Stimulated activated CD8-positive, alpha-beta memory T cell treated with anti-CD3 and anti-CD28 coated beads, Interleukin-7, amount 100 ng/mL, for 48 hours (primary cell): ENCODE results near the gene BCR.

ENCODE experiments used
- DNase-seq, 2 donors: peaks; one replicate each; pipeline ENCODE4 v3.0.0-alpha.2; 2020; ENCODE audit warnings: low read depth in 1 of 2; ENCODE audit errors: extremely low read depth in 1 of 2

The BCR gene

DNA sequence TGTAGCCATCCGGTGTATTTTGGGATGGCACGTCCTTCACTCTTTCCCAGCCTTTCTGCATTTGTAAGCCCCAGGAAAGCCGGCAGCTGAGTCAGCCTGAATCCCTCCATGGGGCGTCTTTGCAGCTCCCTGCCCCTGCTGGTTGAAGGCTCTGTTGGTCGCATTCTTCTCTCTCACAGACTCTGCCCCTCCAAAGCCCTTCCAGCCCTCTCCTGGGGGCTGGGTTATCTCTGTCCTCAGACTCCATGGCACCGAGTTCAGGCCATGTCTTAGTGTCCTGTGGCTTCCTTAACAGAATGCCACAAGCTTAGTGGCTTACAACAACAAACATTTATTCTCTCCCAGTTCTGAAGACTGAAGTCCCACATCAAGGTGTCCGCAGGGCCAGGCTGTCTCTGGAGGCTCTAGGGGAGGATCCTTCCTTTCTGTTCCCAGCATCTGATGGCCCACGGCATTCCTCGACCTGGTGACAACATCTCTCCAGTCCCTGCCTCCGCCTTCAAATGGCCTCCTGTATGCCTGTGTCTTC is 62.2 kb downstream of the BCR start:
- no peak for DNase-seq

DNA sequence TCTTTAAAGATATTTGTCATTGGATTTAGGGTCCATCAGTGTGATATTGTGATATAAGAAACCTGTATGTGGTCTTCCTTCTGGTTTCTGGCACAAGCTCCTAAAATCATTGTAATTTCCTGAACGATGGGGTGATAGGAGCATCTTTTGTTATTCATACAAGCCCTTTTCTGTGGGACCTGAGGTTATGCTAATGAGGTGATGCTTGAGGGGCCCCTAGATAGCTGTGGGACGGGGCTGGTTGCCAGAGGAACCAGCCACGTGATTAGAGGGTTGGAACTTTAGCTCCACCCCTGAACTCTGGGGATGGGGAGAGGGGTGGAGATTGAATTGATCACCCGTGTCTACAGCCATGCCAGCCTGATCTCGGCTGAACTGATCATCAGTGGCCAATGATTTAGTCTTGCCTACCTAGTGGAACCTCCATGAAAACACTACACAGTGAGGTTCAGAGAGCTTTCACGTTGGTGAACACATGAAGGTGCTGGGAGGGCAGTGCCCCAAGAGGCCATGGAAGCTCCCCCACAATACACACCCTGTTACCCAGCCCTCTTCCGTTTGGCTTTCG is 62.8 kb downstream of the BCR start:
- peak; percentile 54 to 74 for DNase-seq

DNA sequence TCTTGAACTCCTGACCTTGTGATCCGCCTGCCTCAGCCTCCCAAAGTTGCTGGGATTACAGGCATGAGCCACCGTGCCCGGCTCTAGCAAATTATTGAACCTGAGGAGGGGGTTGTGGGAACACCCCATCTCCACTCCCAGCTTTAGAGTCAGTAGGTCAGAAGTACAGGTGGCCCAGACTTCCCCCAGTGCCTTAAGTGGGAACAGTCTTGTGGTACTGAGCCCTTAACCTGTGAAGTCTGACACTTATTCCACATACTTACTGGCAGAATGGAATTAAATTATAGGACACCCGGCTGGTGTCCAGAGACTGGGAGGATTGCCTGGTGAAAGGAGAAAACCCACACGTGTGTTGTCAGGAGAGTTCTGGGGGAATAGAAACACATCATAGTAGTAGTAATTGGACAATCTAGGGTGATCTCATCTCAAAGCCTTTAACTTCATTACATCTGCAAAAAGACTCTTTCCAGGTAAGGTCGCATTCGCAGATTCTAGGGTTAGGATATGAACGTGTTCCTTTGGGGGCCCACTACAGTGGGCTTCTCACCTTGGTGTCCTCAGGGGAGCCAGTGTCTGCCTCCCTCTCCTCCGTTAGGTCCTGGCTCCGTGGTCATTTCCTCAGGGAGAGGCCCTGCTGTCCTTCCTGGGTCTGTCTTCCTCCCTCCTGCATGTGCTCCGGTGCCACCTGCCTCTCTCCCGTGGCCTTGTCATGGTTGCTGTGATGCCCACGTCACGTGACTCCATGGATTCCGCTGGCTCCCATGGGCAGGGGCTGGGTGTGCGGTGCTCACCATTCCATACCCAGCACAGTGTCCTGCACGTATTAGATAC is 63.8 kb downstream of the BCR start:
- DNase-seq, result no peak

DNA sequence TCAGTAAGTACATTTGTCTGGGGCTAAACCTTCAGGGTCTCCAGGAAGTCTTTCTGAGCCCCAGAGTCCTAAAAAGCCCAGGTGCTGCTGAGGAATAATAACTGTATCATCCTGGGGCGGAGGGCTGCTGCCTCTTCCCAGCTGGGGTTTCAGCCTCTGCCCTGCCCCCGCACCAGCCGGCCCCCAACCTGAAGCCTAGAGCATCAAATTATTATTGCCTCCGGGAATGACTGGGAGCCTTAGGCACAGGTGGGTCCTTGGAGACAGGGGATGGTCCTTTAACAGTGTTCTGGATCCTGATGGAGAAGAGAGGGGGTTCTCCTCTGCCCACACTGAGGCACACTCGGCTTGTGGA is 64.4 kb downstream of the BCR start:
- DNase-seq, result no peak

DNA sequence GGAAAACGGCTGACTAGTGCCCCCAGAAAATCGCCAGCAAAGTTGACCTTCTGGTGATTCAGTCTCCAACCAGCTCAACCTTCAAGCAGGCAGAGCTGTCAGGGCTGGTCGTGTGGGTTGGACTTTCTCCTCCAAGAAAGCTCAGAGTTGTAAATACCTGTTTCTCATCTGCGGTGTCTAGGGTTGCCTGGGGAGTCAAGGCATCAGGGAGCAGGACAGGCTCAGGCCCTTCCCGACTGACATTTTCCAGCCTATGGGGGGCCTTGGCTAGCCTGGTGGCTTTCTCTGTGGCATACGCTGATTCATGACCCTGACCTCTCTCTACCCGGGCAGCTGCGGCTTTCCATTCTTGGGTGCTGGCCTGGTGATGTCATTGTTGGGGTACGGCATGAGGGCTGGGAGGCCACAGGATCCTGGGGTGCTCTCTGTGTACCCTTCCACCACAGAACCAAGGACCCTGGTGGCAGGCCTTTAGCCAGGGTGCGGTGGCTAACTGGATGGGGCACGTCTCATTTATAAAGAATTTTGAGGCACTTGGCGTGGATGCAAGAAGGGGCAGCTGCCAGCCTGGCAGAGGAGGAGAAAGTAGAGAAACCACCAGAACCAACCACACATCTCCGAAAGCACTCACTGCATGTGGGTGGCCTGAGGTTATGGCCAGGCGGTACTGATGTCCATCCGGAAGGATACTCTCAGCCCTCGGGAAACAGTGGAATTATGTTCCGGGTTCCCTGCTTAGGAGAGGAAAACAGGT is 64.9 kb downstream of the BCR start:
- DNase-seq, result no peak

DNA sequence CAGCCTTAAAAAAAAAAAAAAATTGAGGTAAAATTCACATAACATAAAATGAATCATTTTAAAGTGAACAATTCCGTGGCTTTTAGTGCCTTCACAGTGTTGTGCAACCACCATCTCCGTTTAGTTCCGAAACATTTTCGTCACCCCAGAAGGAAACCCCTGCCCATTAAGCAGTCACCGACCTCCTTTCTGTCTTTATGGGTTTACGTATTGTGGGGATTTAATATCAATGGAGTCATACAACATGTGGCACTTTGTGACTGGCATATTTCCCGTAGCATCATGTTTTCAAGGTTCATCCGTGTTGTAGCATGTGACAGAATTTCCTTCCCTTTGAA is 65.5 kb downstream of the BCR start:
- DNase-seq, result no peak

DNA sequence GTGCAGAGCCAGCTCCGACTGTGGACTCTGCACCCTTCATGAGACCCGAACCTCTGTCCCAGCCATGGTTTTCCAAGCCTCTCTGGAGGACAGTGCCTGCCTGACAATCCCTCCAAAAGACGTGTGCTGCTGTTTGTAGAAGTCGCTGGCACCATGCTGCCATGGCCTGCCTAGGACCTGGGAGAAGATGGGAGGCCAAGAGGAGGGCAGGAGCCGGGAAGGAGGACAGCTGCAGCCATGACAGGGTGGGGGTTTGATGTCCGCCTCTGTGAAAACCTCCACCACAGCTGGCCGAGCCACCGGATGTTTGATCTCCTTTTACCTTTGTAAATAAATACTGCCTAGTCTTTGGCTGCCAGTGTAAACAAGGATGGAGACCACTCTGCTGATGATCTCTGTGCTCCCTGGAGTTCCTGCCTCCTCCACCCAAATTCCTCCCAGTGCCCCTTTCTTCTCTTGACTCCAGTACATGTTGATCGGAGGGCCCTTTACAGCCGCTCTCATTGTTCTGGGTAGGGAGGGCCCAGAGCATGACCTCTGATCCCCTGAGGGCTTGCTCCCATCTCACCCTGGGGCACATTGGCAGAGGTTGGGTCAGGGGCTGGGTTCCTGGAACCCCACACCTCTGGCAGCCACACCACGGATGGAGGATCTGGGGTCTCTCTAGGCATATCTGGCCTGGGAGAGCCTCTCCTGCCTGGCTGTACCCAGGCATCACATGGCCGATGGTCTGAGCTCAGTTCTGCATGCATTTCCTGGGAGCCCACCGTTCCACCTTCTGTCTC is 66.9 kb downstream of the BCR start:
- DNase-seq, result no peak

DNA sequence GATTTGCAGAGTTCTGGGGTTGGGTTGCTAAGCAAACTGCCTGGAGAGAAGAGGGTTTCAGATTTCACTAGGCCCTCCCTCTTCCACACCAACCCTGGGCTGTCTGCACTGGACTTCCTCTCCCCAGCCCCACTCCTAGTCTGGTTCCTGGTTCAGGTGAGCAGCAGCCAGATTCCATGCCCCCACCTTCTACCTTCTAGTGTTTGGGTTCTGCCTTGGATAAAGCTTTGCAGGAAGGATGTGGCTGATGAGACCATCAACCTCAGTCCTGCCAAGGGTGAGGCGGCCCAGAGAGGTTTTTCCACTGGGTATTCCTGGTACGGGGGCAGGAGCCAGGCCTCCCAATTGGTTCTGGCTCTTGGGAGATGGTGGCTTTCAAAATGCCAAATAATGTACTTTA is 68.3 kb downstream of the BCR start:
- no peak for DNase-seq

DNA sequence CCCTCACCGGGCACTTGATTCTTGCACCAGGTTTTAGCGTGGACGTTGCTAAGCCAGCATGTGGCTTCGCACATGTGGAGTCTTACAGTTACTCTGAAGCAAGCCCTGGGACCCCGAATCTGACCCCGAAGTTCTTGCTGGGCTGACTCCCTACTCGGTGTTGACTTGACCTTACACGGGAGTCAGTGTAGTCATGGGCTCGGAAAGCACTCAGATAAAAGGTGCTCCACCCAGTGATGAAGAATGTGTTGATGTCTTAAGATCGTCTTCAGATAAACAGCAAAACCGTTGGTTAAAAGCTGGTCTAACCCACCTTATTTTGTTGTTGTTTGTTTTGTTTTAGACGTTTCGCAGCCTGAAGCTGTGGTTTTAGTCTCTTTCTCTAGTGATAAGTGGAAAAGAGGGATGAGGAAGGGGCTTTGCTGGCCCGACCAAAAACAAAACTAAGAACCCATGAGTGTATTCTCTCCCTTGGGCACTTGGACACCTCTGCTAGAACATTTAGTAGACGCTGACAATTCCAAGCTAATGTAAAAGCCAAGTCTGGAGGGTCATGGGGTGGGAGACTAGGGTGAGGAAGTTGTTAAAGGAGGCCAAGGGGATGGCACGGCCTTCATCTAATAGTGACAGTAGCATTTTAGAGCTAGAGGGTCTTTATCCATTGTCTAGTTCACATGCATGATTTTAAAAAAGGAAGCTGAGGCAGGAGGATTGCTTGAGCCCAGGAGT is 69.9 kb downstream of the BCR start:
- no peak for DNase-seq

DNA sequence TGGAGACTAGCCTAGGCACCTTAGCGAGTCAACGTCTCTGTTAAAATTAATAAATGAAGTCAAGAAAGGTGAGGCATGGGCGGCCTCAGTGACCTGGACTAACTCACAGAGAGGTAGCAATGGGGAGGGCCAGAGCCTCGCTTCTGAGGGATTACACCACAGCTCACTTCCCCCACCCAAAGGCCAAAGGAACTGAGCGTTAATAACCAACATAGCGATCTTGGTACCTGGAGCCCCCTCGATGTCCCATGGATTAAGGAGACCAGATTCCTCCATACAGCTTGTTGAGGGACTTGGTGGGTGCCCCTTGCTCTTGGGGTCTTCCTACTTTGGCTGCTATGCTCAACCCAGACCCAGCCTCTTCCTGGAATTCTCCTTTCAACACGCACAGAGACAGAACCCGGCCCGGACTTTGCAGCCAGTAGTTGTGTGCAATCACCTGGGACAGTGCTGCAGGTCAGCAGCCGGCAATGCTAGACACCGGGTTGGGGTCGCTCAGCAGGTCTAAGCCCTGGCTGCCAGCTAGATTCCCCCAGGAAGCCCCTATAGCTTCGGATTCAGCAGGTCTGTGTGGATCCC is 70.6 kb downstream of the BCR start:
- no peak for DNase-seq

DNA sequence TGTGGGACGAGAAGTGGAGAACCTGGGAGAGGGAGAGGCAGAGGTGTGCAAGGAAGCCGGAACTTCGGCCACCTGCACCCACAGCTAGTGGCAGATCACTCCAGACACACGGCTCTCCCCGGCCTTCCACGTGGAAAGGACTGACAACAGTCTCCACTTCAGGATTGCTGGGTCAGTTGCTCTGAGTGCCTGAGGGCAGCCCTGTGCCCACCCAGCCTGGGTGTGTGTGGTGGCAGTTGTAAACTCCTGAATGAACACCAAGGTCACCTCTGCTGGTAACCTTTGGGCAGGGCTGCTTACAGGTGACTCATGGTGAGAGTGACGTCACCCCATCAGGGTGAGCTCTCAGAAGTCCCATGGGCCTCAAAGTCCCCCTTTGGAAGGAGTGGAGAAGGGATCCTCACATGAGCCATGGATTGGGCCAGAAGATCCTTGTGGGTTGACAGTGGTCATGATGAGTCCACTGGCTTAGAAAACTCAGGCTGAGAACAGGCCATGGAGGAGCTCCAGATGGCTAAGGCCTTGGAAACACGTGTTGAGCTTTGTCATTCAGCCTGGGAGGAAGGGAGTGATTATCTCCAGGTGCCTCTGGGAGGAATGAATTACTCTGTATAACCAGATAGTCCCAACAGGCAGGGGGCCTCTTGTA is 71.3 kb downstream of the BCR start:
- no peak for DNase-seq

DNA sequence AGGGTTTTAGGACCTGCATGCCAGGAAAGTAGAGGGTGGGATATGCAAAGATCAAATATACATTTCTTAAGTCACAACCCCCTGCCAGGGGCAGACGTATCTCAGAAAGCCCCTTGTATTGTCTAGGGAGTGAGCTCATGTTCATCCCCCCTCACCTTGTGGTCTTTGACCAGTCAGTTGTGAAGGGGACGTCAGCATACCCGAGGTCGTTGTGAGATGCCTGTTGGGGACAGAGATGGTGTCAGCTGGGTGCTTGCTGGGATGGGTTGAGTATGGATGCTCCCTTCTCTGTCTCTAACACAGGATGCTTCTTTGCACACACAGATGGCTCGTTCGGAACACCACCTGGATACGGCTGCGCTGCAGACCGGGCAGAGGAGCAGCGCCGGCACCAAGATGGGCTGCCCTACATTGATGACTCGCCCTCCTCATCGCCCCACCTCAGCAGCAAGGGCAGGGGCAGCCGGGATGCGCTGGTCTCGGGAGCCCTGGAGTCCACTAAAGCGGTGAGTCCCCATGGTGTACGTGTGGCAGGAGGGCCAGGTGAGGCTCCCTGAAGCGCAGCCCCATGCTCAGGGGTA is 73.3 kb downstream of the BCR start:
- no peak for DNase-seq

DNA sequence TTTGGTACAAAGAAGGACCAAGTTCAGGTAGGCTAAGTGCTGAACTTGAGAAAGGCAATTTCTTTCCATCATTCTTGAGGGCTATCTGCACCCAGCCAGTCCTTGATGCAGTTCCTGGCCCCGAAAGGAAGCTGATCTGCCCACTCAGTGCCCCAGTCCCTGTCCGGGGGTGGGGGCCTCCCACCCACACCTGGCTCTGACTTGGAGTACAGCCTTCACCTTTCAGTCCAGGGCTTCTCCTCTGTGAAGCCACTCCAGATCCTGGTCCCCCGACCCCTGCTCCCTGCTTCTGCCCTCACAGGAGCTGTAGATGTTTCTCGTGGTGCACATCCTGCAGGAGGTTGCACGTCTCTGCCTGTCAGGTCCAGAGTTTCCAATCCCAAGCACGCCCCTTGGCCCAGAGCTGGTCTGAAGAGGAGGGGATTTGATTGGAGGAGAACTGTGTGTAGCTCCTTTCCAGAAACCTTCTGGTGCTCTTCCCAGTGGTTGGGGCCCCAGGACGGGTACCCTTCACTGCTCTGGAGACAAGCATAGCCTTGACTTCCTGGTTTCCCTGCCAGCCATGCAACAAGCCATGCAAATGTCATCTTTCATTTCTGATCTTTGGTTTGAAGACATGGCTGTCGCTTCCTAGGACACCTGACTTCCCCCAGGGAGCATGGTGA is 75.3 kb downstream of the BCR start:
- DNase-seq, result no peak

DNA sequence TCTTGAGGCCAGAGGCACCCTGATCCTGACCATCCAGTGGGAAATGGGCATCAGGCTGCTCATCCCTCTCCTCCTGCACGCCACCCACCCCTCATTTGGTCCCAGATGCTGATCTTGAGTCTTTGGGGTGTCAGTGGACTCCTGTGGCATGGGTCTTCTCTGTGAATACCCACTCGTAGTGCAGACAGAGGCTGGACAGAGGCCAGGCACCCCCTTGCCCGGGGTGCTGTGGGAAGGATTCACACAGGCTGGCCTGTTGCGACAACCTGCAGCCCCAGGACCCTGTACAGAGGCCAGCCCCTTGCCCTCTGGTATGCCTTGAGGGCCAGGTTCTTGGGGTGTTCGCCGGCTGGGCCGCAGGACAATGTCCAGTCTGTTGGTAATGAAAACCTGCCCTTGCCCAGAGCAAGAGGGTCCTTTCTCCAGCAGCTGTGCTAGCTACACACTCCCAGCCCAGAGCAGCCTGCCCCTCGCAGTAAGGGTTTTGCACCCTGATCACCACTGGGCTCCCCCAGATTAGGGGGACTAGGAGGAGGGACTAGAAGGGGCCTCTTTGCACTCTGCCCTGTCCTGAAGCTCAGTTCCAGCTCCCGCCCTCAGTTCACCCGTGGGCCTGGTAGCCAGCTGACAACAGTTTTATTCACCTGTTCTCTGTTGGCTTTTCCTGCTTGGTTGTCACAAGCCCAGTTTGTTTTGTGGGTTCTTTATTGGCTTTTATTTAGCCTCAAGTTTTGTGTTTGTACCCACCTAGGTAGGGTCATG is 76.0 kb downstream of the BCR start:
- no peak for DNase-seq

DNA sequence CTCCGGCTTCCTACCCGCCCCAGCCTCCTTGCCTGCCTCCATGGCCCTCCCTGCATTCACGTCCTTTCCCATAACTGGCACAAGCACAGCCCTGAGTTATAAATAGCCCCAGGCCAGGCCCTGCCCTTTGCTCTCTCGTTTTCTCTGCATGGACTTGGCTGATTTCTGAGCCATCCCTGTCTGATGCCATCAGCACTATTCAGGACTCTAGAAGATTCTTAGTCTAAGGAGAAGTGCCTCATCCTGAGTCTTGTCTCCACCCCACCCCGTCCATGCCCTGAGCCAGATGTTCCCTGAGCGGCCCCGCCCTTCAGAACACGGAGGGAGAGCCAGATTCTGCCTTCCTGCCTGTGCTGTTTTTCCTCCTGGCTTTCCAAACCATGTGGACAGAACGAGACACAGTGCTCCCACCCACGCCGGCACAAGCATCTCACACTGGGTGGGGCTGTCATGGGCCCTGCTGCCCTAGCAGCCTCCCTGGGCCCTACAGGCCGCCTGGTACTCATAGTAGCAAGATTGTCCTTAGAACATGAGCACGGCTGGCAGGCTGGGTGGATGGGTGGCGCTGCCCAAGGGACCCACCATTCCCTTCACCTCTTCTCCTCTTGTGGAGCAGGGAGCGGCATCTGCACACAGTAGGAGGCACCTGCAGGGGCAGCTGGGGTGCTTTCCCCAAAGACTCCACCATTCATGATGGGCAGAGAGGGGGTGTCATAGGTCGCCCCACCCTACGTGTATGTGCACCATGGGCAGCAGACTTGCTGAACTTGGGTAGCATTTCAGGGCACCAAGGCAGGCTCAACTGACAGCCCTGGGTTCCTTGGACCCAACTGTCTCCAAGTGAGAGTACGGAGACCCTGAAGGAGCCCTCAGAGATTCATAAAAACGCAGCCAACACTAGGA is 76.9 kb downstream of the BCR start:
- no peak for DNase-seq

DNA sequence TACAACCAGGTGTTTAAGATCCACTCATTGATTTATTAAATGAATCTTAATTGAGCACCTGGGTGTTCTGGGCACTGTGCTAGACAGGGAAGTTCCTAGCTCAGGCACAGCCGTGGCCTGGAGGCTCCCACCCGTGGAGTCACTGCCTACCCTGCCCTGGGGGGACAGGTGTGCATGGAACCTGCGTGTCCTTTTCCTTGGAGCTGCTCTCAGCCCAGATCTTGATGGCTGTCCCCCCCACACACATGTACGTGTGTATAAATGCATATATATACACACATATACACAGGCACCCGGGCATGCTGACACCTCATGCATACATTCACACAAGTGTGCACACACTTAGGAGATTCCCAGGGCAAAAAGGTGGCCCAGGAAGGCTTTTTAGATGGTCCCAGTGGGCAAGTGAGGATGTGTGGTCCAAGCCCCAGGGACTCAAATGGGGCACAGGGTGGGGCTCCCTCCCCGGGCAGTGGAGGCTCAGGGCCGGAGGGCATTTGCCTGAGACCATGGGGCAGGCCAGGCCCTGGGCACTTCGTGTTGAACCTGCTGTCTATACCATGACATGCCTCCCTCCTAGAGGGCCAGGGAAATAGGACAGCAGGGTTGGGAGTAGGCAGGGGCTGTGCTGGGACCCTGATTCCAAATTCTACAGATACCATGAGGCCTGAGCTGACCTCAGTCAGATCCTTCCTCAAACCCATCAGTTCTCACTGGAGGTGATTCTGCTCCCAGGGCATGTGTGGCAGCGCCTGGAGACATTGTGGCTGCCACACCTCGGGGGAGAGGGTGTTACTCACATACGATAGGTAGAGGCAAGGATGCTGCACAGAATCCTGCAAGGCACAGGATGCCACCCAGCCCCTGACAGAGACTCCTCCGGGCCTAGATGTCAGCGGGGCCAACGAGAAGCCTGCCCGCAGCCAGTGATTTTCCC is 77.8 kb downstream of the BCR start:
- DNase-seq, result no peak
